SK-N-SH treated with all-trans-retinoic acid at 6 μM for 48 hours (cell line): Measurements from ENCODE around the gene CDKN2B-AS1.

Experiments
- CSRNP3 ChIP-seq: fragments of 250-450 bp; sonication (Bioruptor Pico); IDR thresholded peaks from 2 replicates; pipeline ENCODE4 v1.5.1; 2021; ENCODE audit warnings: mild to moderate bottlenecking, moderate library complexity
- ESRRG ChIP-seq: fragments of 250-450 bp; sonication (Bioruptor Pico); IDR thresholded peaks from 2 replicates; pipeline ENCODE4 v1.6.1; 2021; ENCODE audit warnings: mild to moderate bottlenecking
- GLIS3 ChIP-seq: fragments of 250-450 bp; sonication (Bioruptor Pico); IDR thresholded peaks from 2 replicates; pipeline ENCODE4 v1.5.0; 2020; ENCODE audit warnings: mild to moderate bottlenecking, moderate library complexity
- PATZ1 ChIP-seq: fragments of 250-450 bp; sonication (Bioruptor Pico); IDR thresholded peaks from 2 replicates; pipeline ENCODE4 v1.8.0; 2020; ENCODE audit warnings: mild to moderate bottlenecking, moderate library complexity, borderline replicate concordance
- POU6F1 ChIP-seq: fragments of 250-450 bp; sonication (Bioruptor Pico); IDR thresholded peaks from 2 replicates; pipeline ENCODE4 v1.8.0; 2021; ENCODE audit warnings: low read depth, mild to moderate bottlenecking, moderate library complexity, borderline replicate concordance
- PPARA ChIP-seq: fragments of 250-450 bp; sonication (Bioruptor Pico); IDR thresholded peaks from 2 replicates; pipeline ENCODE4 v1.5.0; 2020; ENCODE audit warnings: mild to moderate bottlenecking, borderline replicate concordance
- RARB ChIP-seq: fragments of 250-450 bp; sonication (Bioruptor Pico); IDR thresholded peaks from 2 replicates; pipeline ENCODE4 v1.8.0; 2021; ENCODE audit warnings: mild to moderate bottlenecking, moderate library complexity
- TOX ChIP-seq: fragments of 250-450 bp; sonication (Bioruptor Pico); IDR thresholded peaks from 2 replicates; pipeline ENCODE4 v1.8.0; 2021; ENCODE audit warnings: mild to moderate bottlenecking, moderate library complexity, borderline replicate concordance
- TSHZ2 ChIP-seq: fragments of 250-450 bp; sonication (Bioruptor Pico); IDR thresholded peaks from 2 replicates; pipeline ENCODE4 v1.5.0; 2020; ENCODE audit warnings: mild to moderate bottlenecking, moderate library complexity
- ZC3H10 ChIP-seq: fragments of 250-450 bp; sonication (Bioruptor Pico); IDR thresholded peaks from 2 replicates; pipeline ENCODE4 v1.5.1; 2021; ENCODE audit warnings: mild to moderate bottlenecking, moderate library complexity
- ZFP30 ChIP-seq: fragments of 450-650 bp; formaldehyde crosslinking; IDR thresholded peaks from 2 replicates; pipeline ENCODE4 v1.5.0; 2022; ENCODE audit warnings: mild to moderate bottlenecking, moderate library complexity
- ZNF565 ChIP-seq: fragments of 450-650 bp; formaldehyde crosslinking; conservative IDR thresholded peaks from 2 replicates; pipeline ENCODE4 v1.5.0; 2020; ENCODE audit warnings: low read depth, mild to moderate bottlenecking, moderate library complexity
- ZNF8 ChIP-seq: fragments of 450-650 bp; formaldehyde crosslinking; IDR thresholded peaks from 2 replicates; pipeline ENCODE4 v1.5.0; 2020; ENCODE audit warnings: mild to moderate bottlenecking, moderate library complexity

DNA sequence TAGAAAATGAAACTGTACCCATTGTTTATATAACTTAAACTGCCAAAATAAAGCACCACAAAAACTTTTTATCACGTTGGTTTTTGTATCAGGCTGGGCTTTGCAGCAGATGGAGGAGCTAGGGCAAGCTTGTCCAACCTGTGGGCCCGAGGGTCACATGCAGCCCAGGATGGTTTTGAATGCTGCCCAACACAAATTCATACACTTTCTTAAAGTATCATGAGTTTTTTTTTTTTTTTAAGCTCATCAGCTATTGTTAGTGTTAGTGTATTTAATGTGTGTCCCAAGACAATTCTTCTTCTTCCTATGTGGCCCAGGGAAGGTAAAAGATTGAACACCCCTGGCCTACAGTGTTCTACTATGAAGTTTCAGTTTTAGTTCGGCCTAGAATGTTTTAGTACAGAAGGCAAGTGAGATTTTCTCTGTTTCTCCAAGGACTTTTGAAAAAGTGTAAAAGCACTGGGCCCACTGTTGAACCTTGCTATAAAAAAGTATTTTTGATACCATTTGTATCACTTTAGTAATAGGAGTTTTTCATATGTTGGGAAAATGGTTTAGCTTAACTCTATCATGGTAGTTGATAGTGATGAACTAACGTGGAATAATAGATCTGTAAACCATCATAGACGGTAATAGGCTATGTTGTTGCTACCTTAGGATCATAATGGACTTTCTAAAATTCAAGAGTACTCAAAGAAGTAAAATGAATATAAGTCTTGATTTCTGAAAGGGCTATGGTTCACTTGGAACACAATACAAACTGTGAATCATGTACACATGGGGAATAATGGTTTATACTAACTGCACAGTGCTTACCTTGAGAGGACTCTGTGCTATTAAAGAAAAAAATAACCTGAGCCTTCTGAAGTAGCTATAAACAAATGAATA lies 3.3 kb upstream of the CDKN2B-AS1 start:
- TF ChIP-seq GLIS3 (CRISPR knock-in tag) = no peak
- no peak for TF ChIP-seq PATZ1
- TF ChIP-seq ZNF565 (CRISPR knock-in tag) = no peak
- no peak for TF ChIP-seq TOX (CRISPR knock-in tag)
- TF ChIP-seq PPARA = no peak
- TF ChIP-seq POU6F1 (CRISPR knock-in tag) = no peak
- no peak for TF ChIP-seq CSRNP3 (CRISPR knock-in tag)
- TF ChIP-seq ZFP30 (CRISPR knock-in tag) = no peak
- no peak for TF ChIP-seq ESRRG (CRISPR knock-in tag)
- TF ChIP-seq ZC3H10 (CRISPR knock-in tag) = no peak
- TF ChIP-seq ZNF8 (CRISPR knock-in tag) = no peak
- TF ChIP-seq TSHZ2 = no peak
- TF ChIP-seq RARB (CRISPR knock-in tag) = no peak
